MM.1S (cell line): Measurements from ENCODE around the gene C14orf132.

ENCODE experiments used
- DNase-seq: peaks from one replicate; pipeline ENCODE4 v3.0.0-alpha.2; 2015
- H2AFZ ChIP-seq: fragments of 300-600 bp; sonication (generic); 2 replicates; pipeline ENCODE4 v1.6.0; 2016; ENCODE audit warnings: antibody characterized with exemption, low read length
- H3F3A ChIP-seq: fragments of 300-600 bp; sonication (generic); 2 replicates; pipeline ENCODE4 v1.6.1; 2016; ENCODE audit warnings: mild to moderate bottlenecking, antibody characterized with exemption, low read length, moderate library complexity, mixed read lengths; ENCODE audit not compliant: insufficient read depth
- H3K27ac ChIP-seq: fragments of 300-600 bp; sonication (generic); 2 replicates; pipeline ENCODE4 v1.5.1; 2016; ENCODE audit warnings: mild to moderate bottlenecking, low read length
- H3K27me3 ChIP-seq: fragments of 300-600 bp; sonication (generic); replicated peaks from 2 replicates; pipeline ENCODE4 v1.6.0; 2016; ENCODE audit warnings: low read length; ENCODE audit not compliant: insufficient read depth
- H3K36me3 ChIP-seq: fragments of 300-600 bp; sonication (generic); replicated peaks from 2 replicates; pipeline ENCODE4 v1.6.1; 2016; ENCODE audit warnings: mild to moderate bottlenecking, low read length, mixed read lengths; ENCODE audit not compliant: insufficient read depth
- H3K4me1 ChIP-seq: fragments of 300-600 bp; sonication (generic); 2 replicates; pipeline ENCODE4 v1.6.1; 2016; ENCODE audit warnings: low read length, mixed read lengths
- H3K4me2 ChIP-seq: fragments of 300-600 bp; sonication (generic); 2 replicates; pipeline ENCODE4 v1.6.0; 2016; ENCODE audit warnings: low read depth, low read length
- H3K4me3 ChIP-seq: fragments of 300-600 bp; sonication (generic); 2 replicates; pipeline ENCODE4 v1.5.1; 2016; ENCODE audit warnings: low read length, mixed read lengths
- H3K79me2 ChIP-seq: fragments of 300-600 bp; sonication (generic); 2 replicates; pipeline ENCODE4 v1.6.1; 2016; ENCODE audit warnings: mixed run types, low read length, mixed read lengths
- H3K9ac ChIP-seq: fragments of 300-600 bp; sonication (generic); 2 replicates; pipeline ENCODE4 v1.6.1; 2016; ENCODE audit warnings: low read length, mixed read lengths
- H3K9me2 ChIP-seq: fragments of 300-600 bp; sonication (generic); replicated peaks from 2 replicates; pipeline ENCODE4 v1.6.1; 2016; ENCODE audit warnings: mild to moderate bottlenecking, low read length, mixed read lengths; ENCODE audit not compliant: insufficient read depth
- H3K9me3 ChIP-seq: fragments of 300-600 bp; sonication (generic); replicated peaks from 2 replicates; pipeline ENCODE4 v1.6.1; 2016; ENCODE audit warnings: mild to moderate bottlenecking, low read length, mixed read lengths; ENCODE audit not compliant: insufficient read depth
- H4K20me1 ChIP-seq: fragments of 300-600 bp; sonication (generic); 2 replicates; pipeline ENCODE4 v1.6.1; 2016; ENCODE audit warnings: mild to moderate bottlenecking, low read length, moderate library complexity, mixed read lengths; ENCODE audit not compliant: insufficient read depth
- CTCF ChIP-seq: fragments of 300-600 bp; sonication (generic); IDR thresholded peaks from 2 replicates; pipeline ENCODE4 v1.5.1; 2016; ENCODE audit warnings: antibody characterized with exemption, low read length, mixed read lengths
- EZH2 ChIP-seq: fragments of 300-600 bp; sonication (generic); optimal IDR thresholded peaks from 2 replicates; pipeline ENCODE3; 2017; ENCODE audit warnings: low read depth, mild to moderate bottlenecking, antibody characterized with exemption, low read length, mixed read lengths
- EZH2phosphoT487 ChIP-seq: fragments of 300-600 bp; sonication (generic); IDR thresholded peaks from 2 replicates; pipeline ENCODE4 v1.6.1; 2018; ENCODE audit warnings: antibody characterized with exemption, low read length

C14orf132 gene

GRCh38 chr14:96040828-96041371 is 1.7 kb downstream of the C14orf132 start:
- Histone ChIP-seq H3K9me2 (no peaks in the 10 kb centered on the region), H3K9ac (no peak overlapping the region), H3K4me3 (no peak overlapping the region), H3K79me2 (no peaks in the 10 kb centered on the region), H3K27ac (no peak overlapping the region), H3K4me2 (no peak overlapping the region), H3K9me3 (no peaks in the 10 kb centered on the region), H2AFZ (no peak overlapping the region), H3F3A (no peaks in the 10 kb centered on the region), H3K4me1 (no peaks in the 10 kb centered on the region), H3K27me3 (no peaks in the 10 kb centered on the region; the same call in 1 of the 2 replicates), H3K36me3 (no peaks in the 10 kb centered on the region), H4K20me1 (no peaks in the 10 kb centered on the region)
- DNase-seq, result no peak
- no peak for TF ChIP-seq EZH2phosphoT487
- no peak for TF ChIP-seq CTCF
- no peak for TF ChIP-seq EZH2

- no peak overlapping the region for H3K27ac ChIP-seq
- no peaks in the 10 kb centered on the region for H3K9me2 ChIP-seq
- no peak overlapping the region for H3K4me3 ChIP-seq
- no peaks in the 10 kb centered on the region for H3K4me1 ChIP-seq
- no peaks in the 10 kb centered on the region for H3F3A ChIP-seq
- TF ChIP-seq CTCF, result no peak
- no peak for TF ChIP-seq EZH2phosphoT487
- TF ChIP-seq EZH2, result no peak
- no peak overlapping the region for H3K9ac ChIP-seq
- H3K9me3 ChIP-seq, result no peaks in the 10 kb centered on the region
- no peak overlapping the region for H3K4me2 ChIP-seq
- no peaks in the 10 kb centered on the region for H3K79me2 ChIP-seq
- H3K36me3 ChIP-seq, result no peaks in the 10 kb centered on the region
- no peak overlapping the region for H2AFZ ChIP-seq
- no peaks in the 10 kb centered on the region for H4K20me1 ChIP-seq
- no peaks in the 10 kb centered on the region; the same call in 1 of the 2 replicates for H3K27me3 ChIP-seq
- no peak for DNase-seq
Measured at GRCh38 chr14:96042248-96042930, 3.2 kb downstream of the C14orf132 start.

GRCh38 chr14:96046630-96047029 is 7.5 kb downstream of the C14orf132 start:
- Histone ChIP-seq H3K27ac (no peak overlapping the region), H4K20me1 (no peaks in the 10 kb centered on the region), H3K4me2 (no peak overlapping the region), H3K79me2 (no peaks in the 10 kb centered on the region), H3K9me2 (no peaks in the 10 kb centered on the region), H3F3A (no peaks in the 10 kb centered on the region), H3K27me3 (no peaks in the 10 kb centered on the region), H3K36me3 (no peaks in the 10 kb centered on the region), H3K4me3 (no peak overlapping the region), H2AFZ (no peak overlapping the region), H3K9ac (no peak overlapping the region), H3K9me3 (no peaks in the 10 kb centered on the region), H3K4me1 (no peaks in the 10 kb centered on the region)
- DNase-seq, result no peak
- TF ChIP-seq CTCF, result no peak
